Hindlimb muscle (tissue), 1 donor: ENCODE measurements around the gene KCNIP1. TPM values are rescaled to one million over a fixed set of nuclear protein-coding genes. Genes with fewer than 3 reads are reported as not detected.
"Not testable (repeated sequence)": the region's sequence is repeated elsewhere in the genome, so short reads cannot be mapped to it uniquely, and the experiment has no call there.

Experiments
- DNase-seq: peaks from one replicate; pipeline ENCODE4 v3.0.0-alpha.2; 2013
- polyA plus RNA-seq: library from polyadenylated mRNA; unstranded; fragments of 120-200 nt; gene quantifications from one replicate; pipeline ENCODE4 v1.2.1, GENCODE V29; 2013; ENCODE audit not compliant: insufficient read length

Gene KCNIP1
- polyA plus RNA-seq, 1 donor: 1.3 TPM

DNA sequence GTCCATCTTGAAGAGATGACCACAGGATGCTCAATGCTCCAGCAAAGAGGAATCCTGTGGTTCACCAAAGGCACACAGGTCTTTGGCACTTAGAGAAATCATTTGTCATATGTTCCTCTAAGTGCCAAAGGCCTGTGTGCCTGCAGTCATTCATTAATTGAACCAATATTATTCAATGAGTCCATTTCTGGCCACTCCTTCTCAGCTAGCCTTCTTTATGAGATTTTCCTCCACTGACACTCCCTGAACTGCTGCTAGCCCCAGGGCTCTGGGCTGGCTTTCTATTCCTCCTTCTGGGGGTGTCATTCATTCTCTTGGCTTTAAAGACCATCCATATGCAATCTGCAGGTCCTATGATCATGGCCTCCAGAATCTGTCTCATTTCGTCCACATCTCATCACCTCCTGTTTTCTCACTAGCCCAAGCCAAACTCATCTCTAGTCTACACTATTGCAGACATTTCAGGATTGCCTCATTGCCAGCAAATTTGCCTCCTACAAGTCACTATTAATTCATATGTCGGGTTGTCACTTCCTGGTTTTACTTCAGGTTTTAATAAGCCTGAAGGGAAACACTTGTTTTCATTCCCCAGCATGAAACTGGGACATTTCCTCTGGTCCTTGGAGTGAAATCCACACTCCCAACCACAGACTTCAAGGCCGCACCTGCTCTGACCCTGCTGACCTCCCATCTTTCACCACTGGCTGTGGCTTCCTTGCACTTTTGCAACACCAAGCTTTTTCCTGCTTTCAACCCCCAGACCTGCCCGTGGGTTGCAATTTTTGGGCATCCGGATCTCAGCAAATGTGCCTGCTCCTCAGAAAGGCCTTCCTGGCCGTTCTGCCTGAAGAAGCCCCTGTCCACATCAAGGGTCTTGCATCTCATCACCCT lies 35.1 kb downstream of the KCNIP1 start:
- DNase-seq: no peak

DNA sequence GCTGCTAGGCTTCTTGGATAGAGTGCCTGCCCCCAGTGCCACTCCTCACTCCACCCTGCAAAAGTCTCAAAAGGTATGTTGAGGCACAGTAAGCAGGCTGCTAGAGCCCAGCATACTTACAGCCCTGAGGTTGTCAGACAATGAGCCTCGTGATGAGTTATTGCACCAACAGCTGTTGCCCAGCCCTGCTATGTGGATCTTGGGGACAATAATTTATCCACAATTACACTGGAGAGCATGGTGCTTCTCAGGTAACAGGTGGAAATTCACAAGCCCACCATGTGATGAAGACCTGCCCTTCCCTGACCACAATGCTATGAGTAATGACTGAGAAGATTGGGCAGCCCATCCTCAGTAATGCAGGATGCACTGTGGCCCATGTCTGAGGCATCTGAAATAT lies 36.5 kb downstream of the KCNIP1 start:
- no peak for DNase-seq

DNA sequence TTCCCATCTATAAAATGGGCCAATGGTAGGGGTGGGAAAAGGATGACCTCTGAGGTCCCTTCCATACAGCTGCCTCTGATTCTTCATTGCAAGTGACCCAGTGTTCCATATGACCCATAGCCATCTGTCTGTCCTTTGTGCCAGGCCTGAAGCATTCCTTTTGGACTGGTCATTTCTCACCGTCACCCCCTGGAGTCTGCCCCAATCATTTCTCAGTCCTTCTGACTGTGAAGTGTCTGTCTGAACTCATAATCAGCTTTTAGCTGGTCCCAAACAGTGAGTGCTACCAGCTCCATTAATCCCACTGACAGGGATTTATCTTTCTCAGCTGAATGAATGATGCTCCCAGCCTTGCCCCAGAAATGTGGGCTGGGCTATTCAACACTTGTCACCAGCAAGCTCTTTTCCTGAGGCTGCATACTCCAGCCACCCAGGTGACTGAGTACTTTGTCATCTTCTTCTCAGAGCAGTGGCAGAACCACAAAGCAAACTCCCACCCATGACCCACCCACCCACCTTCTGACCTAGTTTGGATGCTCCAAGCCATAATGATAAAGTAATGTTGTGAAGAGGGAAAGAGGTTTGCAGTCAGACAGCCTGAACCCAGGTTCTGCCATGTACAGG lies 37.4 kb downstream of the KCNIP1 start:
- DNase-seq: no peak

DNA sequence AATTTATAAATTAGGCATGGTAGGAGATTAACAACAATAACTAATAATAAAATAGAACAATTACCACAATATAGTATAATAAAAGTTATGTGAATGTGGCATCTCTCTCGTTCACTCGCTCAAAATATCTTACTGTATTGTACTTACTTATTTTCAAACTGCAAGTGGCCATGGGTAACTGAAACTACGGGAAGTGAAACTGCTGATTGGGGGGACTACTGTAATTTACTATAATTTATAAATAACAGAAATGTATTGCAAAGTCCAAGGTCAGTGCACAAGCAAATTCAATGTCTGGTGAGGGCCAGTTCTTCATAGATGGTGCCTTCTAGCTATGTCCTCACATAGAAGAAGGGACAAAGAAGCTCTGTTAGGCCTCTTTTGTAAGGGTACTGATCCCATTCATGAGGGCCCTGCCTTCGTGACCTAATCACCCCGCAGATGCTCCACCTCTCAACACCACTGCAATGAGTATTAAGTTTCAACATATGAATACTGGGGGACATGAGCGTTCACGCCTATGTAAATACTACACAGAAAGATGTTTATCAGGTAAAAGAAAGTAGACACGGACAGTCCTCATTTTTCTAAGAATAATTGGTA lies 39.0 kb downstream of the KCNIP1 start:
- no peak for DNase-seq

DNA sequence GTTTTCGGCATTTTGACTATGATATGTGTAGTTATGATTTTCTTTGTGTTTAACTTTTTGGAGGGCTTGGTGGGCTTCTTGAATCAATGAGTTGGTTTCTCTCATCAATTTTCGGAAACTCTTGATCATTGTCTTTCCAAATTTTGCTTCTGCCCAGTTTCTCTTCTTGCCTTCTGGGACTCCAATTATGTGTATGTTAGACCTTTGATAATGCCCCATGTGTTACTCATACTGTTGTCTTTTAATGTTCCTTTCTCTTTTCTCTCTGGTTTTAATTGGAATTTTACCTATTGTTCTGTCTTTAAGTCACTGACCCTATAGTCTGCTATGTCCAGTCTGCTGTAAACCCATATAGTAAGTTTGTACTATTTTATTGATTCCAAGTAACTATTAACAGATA lies 41.5 kb downstream of the KCNIP1 start:
- DNase-seq: no peak

DNA sequence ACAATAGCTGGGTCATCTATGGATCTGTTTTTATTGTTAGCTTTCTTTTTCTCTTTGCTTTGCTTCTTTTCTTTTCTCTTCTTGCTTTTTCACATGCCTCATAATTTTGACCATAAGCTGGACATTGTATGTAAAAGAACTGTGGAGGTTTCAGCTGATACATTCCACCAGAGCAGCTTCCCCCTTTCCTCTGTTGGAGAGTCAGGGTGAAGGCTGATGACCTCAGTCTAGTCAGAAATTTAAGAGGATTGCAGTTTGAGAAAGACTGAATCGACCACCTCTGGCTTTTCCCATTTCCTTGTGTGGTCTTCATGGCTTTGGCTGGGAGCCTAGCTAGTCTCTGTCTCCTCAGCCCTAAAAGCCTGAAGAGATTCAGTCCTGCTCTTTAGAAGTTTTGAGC lies 42.0 kb downstream of the KCNIP1 start:
- DNase-seq: no peak

DNA sequence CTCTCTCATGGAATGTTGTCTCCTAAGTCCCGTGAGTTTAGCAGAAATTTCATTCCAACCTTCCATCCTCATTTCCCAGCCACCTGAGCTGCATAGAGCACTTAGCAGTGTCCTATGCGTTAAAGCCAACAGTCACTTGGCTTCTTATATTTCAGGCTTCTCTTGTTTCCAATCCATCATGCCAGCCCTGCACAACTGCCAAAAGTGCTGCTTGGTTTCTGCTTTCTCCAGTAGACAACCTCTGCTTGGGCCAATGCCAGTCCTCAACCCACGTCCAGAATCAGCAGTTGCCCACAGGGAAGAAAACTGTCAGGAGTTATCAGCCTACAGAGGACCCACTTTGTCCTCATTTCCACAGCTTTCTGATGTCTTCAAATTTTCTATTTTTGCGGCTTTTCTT lies 42.5 kb downstream of the KCNIP1 start:
- no peak for DNase-seq

DNA sequence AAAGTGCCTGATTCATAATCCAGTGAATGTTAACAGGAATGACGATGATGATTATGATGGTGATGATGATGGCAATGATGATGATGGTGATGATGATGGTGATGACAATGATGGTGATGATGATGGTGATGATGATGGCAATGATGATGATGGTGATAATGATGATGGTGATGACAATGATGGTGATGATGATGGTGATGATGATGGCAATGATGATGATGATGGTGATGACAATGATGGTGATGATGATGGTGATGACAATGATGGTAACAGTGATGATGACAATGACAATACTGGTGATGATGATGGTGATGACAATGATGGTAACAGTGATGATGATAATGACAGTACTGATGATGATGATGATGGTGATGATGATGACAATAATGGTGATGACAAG lies 46.6 kb downstream of the KCNIP1 start:
- not testable (repeated sequence) for DNase-seq

DNA sequence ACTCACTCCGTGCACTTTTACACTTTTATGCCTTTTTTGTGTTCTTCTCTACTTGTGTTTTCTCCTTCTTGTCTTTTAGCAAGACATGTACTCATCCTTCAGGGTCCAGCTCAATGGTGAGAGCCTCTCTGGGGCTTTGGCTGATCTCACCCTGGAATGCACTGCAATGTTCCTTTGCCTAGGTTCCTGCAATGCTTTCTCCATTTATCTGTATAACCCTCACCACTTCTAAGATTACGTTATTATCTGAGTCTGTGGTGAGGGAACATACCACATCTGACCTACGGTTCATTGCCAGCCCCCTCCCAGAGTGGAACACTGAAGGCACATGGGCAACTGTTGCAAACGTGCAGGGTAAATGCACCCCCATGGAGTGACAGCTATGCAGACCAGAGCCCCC lies 47.3 kb downstream of the KCNIP1 start:
- DNase-seq: no peak

DNA sequence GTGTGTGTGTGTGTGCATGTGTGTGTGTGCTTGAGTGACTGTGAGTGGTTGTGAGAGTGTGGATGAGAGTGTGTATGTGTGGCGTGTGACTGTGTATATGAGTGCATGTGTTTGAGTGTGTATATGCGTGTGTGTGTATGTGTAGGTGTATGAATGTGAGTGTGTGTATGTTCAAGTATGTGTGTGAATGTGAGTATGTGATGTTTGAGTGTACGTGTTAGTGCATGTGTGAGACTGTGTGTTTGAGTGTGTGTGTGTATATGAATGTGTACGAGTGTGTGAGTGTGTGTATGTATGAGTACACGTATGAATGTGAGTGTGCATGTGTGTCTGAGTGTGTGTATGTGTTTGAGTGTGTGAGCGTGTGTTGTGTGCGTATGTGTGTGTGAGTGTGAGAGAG lies 47.8 kb downstream of the KCNIP1 start:
- DNase-seq: no peak

DNA sequence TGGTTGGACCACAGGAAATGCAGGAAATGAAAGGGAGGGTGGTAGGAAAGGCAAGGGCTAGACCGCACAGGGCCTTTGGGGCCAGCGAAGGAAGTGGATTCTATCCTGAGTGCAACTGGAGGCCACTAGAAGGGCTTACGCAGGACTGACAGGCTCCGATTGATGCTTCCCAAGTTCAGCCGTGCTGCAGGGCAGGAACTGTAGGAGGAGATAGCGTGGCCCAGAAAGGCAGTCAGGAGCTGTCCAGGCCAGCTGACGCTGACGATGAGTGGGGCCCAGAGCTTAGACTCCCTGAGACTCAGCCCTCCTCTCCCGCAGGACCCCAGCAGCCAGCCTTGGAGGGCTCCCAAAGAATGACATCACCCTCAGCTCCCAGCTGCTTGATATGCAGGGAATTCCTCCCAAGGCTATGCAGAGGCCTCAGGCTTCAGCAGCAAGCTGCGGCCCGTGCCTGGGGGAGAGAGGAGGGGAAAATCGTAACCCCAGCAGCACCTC lies 48.8 kb downstream of the KCNIP1 start:
- DNase-seq: peak; percentile 89

DNA sequence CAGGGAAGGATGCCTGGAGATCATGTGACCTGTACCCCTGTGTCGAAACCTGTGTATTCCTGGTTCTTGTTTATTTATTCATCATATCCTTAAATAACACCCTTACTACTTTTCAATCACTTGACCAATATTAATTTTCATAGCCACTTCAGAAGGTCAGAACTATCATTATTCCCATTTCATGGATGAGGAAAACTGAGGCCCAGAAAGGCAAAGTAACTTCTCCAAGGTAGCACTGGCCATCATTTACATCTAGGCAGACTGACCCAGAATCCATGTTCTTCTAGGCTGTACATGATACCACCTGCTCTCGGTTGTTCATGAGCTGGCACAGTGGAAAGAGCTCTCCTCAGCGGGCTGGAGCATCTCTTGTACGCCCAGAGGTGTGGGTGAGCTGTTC lies 49.4 kb downstream of the KCNIP1 start:
- DNase-seq: no peak

DNA sequence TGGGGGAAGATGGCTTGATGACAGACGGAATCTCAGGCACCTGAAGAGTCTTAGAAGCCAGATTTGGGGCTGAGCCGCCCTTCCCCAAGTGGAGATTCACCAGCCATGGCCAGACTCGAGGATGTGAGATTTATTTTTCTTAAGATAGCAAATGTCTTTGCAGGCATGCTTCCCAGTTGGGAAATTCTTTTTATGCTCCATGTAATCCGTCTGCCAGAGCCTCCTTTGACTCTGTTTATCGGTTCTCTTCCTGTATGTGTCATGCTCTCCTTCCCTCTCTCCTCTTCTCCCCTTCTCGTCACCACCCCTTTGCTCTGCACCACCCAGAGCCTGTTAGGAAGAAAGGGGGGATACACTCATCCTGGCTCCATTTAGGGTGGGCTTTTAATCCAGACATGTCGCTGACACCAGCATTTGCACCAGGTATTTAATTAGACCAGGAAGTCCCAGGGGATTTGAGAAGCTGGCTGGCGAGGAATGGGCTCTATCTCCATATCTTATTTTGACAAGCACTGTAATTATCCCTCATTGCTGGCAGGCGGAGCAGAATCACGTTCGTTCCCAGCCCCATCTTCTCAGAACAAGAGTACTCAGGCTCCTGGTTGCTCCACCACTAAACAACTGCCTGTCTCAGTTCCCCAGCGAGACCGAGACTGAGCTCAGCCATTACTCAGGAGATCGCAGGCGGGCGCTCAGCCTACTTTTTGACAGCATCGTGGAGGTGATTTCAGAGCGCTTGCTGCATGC lies 50.9 kb downstream of the KCNIP1 start:
- DNase-seq: no peak

DNA sequence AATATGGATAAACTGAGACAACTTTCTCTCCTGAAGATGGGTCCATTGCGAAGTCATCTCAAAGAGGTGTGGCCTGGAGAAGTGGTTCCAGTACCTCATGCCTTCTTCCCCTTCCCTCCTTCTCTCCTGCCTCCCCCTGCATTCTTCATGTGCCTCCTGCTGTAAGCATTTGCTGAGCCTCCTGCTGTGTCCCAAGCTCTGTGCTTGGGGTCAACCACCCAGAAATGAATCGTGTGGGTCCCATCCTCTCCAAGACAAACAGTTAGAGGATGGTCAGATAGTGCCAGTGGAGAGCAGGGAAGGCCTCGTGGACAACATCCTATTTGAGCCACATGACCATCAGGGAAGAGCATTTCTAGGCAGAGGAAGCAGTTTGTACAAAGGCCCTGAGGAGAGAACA lies 53.5 kb downstream of the KCNIP1 start:
- no peak for DNase-seq

DNA sequence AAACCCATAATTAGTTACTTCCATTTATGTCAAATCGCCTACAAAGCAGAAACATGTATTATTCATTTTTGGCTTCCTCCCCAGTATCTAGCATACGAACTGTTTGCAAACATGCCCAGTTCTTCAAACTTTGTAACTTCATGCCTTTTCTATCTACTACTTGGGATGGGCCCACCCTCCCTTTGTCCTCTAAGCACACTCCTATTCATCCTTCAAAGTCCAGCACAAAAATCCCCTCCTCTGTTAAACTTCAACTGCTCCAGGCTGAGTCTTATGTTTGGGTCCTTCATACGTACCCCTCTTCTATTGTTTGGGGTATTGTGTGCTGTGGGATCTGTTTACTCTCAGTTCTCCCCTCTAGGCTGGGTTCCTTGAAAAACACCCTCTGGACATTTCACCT lies 55.5 kb downstream of the KCNIP1 start:
- no peak for DNase-seq

DNA sequence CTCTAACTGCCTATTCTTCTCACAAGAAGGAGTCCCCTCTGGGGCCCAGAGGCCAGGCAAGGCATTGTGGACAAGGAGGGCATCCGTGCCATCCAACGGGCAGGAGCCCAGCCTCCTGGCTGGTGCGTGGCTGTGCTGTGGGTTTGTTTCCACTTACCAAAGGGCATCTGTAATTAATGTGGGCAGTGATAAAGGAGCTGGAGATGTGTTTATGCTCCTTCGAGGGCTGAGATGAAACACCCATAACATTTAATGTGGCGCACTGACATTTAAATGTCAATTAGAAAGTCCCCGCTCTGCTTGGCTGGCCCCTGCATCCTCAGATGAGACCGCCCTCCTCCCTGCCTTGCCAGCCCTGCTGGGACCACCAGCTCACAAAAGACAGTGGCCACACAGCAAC lies 57.1 kb downstream of the KCNIP1 start:
- DNase-seq: no peak

DNA sequence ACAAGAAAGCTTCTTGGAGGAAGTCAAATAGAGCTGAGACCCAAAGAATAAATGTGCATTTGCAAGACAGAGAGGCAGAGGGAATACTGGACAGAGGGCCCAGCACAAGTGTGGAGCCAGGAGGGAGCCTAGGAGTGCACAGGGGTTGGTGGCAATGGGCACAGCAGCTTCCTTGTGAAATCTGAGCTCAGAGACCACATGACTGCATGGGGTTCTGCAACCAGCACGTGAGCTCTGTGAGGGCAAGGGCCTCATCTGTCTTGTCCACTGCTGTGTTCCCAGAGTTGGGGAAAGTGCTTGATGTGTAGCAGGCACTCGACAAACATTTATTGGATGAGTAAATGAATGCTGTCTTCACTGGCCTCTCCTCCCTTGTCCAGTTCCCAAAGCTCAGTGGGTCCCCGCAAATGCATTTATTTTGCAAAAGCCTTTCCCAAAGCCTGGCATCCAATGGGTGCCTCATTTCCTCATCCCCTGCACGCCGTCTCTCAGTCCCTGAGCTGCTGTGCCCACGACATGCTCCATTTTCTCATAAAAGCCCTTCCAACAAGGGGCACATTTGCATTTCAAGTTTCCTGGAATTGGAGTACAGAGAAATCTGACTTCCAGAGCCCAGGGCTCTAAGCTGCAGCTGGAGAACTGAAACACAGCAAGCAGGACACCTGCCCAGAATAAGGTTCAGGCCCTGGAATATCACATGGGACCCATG lies 58.5 kb downstream of the KCNIP1 start:
- DNase-seq: no peak

DNA sequence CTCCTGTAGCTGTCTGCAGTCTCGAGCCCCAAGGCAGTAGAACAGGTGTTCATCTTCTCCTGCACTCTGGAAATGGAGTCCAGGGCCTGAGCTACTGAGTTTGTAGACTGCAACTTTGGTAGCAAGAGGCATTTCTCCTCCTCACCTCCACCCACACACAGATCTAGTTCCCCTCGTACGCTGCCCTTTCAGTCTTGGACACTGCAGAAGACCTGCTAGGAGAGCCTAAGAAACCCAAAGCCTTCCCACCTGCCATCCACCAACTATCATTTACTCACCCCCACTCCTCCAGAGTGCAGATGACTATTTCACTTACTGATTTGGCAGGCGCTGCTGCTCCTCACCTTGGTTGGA lies 59.0 kb downstream of the KCNIP1 start:
- no peak for DNase-seq

DNA sequence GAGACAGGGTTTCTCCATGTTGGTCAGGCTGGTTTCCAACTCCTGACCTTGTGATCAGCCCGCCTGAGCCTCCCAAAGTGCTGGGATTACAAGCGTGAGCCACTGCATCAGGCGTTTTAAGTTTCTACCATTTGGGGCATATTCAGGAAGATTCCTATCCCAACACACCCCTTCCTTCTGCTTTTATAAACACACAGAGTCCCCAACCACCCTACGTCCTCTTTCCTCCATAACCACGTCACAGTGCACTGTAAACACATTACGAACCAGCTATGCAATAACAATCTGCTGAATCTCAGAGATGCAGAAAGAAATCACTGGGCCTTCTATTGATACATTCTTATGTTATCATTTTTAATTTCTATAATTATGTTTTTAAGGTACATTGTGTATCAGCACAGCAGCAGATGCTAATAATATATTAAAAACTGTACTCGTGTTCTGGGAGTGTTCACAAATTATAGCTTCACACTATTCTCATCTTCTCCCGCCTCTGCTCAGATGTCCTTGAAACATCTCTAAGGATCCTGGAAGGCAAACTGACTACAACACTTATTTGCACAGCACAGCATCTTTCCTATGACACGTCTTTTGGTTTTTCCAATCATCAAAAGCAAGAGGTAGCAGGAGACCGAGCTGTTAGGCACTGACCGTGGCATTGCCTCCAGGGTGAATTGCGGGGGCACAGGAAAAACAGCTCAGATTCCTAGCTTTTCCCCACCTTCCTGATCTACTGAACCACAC lies 60.2 kb downstream of the KCNIP1 start:
- DNase-seq: no peak

DNA sequence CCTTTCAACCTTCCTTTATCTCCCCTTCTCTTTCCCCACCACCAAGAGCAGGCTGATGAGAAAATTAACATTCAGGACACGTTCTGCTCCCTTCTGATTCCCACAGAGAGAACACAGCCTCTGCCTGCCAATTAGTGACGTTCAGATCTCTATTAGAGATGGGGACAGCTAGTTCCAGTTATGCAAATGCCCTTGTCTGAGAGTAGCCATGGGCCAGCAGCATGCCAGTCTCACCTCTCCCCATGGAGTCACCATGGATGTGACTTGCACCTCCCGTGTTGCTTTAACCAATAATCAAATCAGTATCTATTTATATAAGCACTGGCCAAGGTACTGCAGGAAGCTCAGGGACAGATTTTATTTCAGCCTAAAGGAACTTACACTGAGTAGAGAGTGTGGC lies 61.3 kb downstream of the KCNIP1 start:
- no peak for DNase-seq

DNA sequence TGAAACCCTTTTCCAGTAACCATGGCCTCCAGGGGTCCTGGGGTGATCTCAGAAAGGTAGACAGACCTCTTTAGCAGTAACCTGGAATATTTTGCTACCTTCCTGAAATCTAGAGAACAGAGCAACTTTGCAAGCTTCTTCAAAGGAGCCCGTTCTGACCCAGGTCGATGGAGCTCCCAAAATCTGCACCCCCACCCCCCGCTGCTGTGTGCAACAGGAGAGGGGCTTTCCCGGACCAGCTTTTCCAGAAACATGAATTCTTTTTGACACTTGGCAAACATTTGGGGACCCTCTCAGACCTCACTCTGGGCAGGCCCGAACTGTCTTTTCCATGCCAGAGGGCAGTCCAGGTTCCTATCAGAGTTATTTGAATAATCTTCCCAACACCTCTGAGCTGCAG lies 65.3 kb downstream of the KCNIP1 start:
- no peak for DNase-seq

DNA sequence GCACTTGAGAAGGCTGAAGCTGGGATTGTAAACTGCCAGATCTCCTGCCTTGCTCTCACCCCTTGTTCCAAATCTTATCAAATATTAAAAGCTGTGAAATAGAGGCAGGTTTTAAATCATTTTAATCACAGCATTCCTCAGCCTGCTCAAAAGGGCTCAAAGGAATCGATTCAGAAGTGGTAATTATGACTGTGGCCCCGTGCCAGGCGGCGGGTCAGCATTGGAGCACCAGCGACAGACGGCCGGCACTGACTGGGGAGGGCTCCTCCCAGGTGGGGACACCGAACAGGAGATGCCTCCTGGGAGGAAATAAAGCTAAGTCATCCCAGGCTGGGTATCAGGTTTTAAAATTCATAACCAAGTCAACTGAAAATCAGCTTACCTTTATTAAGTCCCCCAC lies 66.7 kb downstream of the KCNIP1 start:
- no peak for DNase-seq
